Left ventricle myocardium inferior (tissue), 1 donor: Measurements from ENCODE around the gene LYPD8. TPM values are rescaled to one million over a fixed set of nuclear protein-coding genes. Genes with fewer than 3 reads are reported as not detected.

Experiments used
- DNase-seq: peaks from one replicate; pipeline ENCODE4 v3.0.0-alpha.2; 2020
- H3K27ac ChIP-seq: fragments of 200-600 bp; replicated peaks from 2 replicates; pipeline ENCODE4 v1.8.0; 2021
- H3K27me3 ChIP-seq: fragments of 200-600 bp; 2 replicates; pipeline ENCODE4 v1.8.0; 2021; ENCODE audit warnings: low read depth
- H3K36me3 ChIP-seq: fragments of 200-600 bp; 2 replicates; pipeline ENCODE4 v1.8.0; 2021
- H3K4me1 ChIP-seq: fragments of 200-600 bp; 2 replicates; pipeline ENCODE4 v1.8.0; 2021
- H3K4me3 ChIP-seq: fragments of 200-600 bp; 2 replicates; pipeline ENCODE4 v1.8.0; 2021; ENCODE audit warnings: mild to moderate bottlenecking, moderate library complexity
- H3K9me3 ChIP-seq: fragments of 200-600 bp; replicated peaks from 2 replicates; pipeline ENCODE4 v1.8.0; 2021
- intact Hi-C: fragments of 100-400 bp; cut with micrococcal nuclease; formaldehyde crosslinking; loops from one replicate; pipeline ENCODE4 v1.11.0; 2022
- total RNA-seq: library from RNA; stranded (reverse); fragmentation: NEBNext Ultra II Directional; extraction: Animal tissue kit (Norgen Biotek cat#: 25700); gene quantifications from one replicate; pipeline ENCODE4 v1.2.1, GENCODE V29; 2021
- TF ChIP-seq, protein P1 (sequence below): fragments of 200-600 bp; IDR thresholded peaks from 2 replicates; pipeline ENCODE4 v1.8.0; 2021; ENCODE audit warnings: antibody characterized with exemption, mild to moderate bottlenecking, borderline replicate concordance
- donor health status: DM: no; HTN: yes; CAD: no; lungs with severe emphysema.

Gene LYPD8
- total RNA-seq, 1 donor from 2014 or later: not detected

GRCh38 chr1:248714248-248714647, 41.3 kb downstream of the LYPD8 start:
- intact Hi-C loops: no loop called here
- Histone ChIP-seq H3K4me1 (no peaks in the 10 kb centered on the region), H3K36me3 (no peaks in the 10 kb centered on the region), H3K27me3 (peaks cover 22% of the 10 kb centered on the region), H3K4me3 (no peak overlapping the region), H3K27ac (no peak overlapping the region), H3K9me3 (peaks cover 32% of the 10 kb centered on the region)
- DNase-seq: no peak
- TF ChIP-seq, protein P1, sequence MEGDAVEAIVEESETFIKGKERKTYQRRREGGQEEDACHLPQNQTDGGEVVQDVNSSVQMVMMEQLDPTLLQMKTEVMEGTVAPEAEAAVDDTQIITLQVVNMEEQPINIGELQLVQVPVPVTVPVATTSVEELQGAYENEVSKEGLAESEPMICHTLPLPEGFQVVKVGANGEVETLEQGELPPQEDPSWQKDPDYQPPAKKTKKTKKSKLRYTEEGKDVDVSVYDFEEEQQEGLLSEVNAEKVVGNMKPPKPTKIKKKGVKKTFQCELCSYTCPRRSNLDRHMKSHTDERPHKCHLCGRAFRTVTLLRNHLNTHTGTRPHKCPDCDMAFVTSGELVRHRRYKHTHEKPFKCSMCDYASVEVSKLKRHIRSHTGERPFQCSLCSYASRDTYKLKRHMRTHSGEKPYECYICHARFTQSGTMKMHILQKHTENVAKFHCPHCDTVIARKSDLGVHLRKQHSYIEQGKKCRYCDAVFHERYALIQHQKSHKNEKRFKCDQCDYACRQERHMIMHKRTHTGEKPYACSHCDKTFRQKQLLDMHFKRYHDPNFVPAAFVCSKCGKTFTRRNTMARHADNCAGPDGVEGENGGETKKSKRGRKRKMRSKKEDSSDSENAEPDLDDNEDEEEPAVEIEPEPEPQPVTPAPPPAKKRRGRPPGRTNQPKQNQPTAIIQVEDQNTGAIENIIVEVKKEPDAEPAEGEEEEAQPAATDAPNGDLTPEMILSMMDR: no peak

DNA sequence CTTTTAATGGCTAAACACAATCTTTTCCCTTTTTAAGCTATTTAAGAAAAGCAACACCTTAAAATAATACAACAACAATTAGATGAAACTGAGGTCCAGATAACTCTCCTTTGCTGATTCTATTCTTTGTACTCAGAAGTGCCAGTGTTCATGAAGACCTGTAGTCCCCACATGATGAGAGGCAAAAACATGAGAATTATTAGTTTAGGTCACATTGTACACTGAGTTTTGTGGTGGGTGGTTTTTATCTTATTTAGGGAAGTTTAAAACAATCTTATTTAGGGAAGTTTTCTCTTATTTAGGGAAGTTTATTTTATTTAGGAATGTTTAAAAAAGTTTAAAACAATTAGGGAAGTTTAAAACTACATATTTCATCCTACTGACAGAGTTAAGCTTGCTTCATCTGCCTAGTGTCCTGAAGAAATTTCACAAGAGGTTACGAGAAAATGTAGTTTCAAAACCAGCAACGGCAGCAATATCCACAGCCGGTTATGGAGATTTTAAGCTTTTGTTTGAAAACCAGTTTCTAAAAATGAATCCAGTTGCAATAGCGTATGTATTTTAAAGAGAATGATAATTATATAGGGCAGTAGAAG, 45.2 kb downstream of the LYPD8 start:
- H3K27ac ChIP-seq: no peak overlapping the region
- intact Hi-C loops: no loop called here
- DNase-seq: no peak

DNA sequence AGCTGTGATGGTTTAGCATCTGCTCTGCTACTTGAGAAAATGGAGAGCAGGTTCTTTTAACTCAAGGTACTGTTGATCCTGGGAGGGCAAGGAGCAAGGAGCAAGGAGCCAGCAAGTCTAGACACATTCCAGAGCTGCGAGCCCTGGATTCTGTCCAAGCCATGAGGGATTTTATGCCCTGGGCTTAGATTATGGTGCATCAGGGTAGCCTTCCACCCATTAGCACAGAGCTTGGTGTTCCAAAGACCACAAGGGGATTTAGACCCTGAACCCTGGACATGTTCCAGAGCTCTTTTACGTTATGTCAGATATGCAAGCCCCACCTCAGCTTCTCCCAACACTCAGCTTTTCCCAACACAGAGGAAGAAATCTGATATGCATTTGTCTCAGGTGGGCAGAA, 51.0 kb downstream of the LYPD8 start:
- H3K4me3 ChIP-seq: no peak overlapping the region
- no peaks in the 10 kb centered on the region for H3K4me1 ChIP-seq
- H3K27ac ChIP-seq: no peak overlapping the region
- no peak for DNase-seq
- no peaks in the 10 kb centered on the region for H3K36me3 ChIP-seq
- TF ChIP-seq, protein P1: no peak
- intact Hi-C loops: no loop called here
- H3K9me3 ChIP-seq: no peaks in the 10 kb centered on the region
- H3K27me3 ChIP-seq: peaks cover 28% of the 10 kb centered on the region

More for the DNA sequence above, 45.2 kb downstream of the LYPD8 start:
- TF ChIP-seq, protein P1: no peak
- peaks cover 20% of the 10 kb centered on the region for H3K9me3 ChIP-seq
- no peaks in the 10 kb centered on the region for H3K4me1 ChIP-seq
- H3K4me3 ChIP-seq: no peak overlapping the region
- peaks cover 34% of the 10 kb centered on the region for H3K27me3 ChIP-seq
- no peaks in the 10 kb centered on the region for H3K36me3 ChIP-seq

- Histone ChIP-seq H3K36me3 (no peaks in the 10 kb centered on the region), H3K4me1 (no peaks in the 10 kb centered on the region), H3K9me3 (no peaks in the 10 kb centered on the region), H3K27ac (no peak overlapping the region), H3K4me3 (no peak overlapping the region), H3K27me3 (peaks cover 26% of the 10 kb centered on the region)
- intact Hi-C loops: no loop called here
- DNase-seq: no peak
- TF ChIP-seq, protein P1: peak; percentile 17
These were observed 51.9 kb downstream of the LYPD8 start for GRCh38 chr1:248703674-248704073.

DNA sequence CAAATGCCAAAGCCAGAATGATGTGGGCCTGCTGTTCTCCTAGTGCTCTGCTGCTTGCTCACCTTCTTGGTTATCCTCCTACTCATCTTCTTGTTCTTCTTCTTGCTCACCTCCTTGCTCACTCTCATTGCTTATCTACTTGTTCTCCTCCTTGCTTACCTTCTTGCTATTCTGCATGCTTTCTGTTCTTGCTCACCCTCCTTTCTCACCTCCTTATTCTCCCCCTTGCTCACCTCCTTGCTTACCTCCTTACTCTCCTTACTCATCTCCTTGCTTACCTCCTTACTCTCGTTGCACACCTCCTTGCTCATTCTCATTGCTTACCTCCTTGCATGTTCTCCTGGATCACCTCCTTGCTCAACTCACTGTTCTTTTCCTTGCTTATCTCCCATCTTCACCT, 52.8 kb downstream of the LYPD8 start, which contains the start of gene OR14I1:
OR14I1 (minus strand) TSS at position 53 of the 400 bp plus-strand sequence.
- peaks cover 29% of the 10 kb centered on the region for H3K27me3 ChIP-seq
- DNase-seq: no peak
- H3K36me3 ChIP-seq: no peaks in the 10 kb centered on the region
- H3K27ac ChIP-seq: no peak within 1 kb of the TSS
- intact Hi-C loops: no loop called here
- TF ChIP-seq, protein P1: no peak
- H3K9me3 ChIP-seq: no peaks in the 10 kb centered on the region
- no peak within 1 kb of the TSS for H3K4me3 ChIP-seq
- H3K4me1 ChIP-seq: no peaks in the 10 kb centered on the region
